ENCODE results near the gene TGFBRAP1.

TGFBRAP1 gene

DNA sequence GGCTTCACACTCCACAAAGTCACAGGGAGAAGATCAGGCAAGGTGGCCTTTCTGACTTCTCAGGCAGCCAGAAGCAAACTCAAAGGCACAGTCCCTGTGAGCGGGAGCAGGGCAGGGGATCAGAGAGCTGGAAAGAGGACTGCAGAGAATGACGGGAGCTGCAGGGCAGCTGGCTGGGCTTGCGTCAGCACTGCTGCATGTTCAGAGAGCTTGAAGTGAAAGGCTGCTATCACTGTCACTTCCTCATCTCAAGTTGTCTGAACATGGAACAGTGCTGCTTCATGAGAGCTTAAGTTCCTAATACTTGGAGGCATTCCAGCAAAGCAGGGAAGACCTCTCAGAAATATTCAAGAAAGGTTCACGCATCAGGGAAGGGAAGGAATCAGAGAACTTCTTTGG is 20.4 kb downstream of the TGFBRAP1 start:
- DNase-seq (ENCODE audit: low read depth): no peak

DNA sequence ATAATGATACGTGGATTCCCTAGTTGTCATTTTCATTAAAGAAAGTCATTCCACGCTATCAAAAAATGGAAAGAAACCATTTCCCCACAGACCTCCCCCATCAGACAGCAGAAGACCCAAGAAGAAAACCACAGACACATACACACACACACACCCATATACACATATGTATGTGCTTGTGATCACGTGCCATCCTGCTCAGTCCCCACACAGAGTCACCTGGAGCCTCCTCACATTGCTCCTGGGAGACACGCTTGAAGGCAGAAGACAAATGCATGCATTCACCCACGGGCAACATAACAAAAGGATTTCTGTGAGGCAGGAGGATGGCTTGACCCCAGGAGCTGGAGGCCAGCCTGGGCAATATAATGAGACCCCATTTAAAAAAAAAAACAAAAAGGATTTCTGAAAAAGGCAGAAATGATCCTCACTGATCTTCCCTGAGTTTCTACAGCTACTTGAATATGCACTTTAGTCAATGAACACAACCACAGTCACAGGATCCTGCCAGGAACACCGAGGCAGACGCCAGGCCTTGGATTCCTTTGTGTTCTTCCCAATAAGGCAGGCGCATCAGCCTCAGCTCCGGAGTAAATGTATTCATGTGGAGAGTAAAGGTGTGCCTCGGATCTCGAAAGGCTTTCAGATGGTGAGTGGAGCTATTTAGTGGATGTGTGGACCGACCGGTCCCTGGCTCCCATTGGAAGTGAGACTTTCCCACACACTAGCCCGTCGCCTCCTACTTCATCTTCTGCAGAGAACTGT is 21.0 kb downstream of the TGFBRAP1 start:
- no peak for DNase-seq (ENCODE audit: low read depth)

DNA sequence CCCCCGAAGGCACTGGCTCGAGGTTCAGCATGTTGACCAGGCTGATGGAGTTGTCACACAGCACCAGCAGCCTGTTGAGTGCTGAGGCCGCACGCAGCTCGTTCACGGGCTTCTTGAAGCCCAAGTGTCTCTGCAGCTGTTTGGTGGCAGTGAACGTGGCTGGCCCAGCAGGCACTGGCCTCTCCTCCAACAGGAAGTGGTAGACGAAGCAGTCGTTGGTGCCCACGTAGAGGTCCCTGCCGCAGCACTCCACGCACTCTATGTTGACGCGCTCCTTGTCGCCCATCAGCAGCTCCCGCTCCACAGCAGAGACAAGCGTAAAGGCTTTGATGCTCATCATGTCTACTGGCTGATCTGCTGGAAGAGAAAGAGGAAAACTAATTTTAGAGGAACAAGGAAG is 21.6 kb downstream of the TGFBRAP1 start:
- DNase-seq (ENCODE audit: low read depth): no peak

DNA sequence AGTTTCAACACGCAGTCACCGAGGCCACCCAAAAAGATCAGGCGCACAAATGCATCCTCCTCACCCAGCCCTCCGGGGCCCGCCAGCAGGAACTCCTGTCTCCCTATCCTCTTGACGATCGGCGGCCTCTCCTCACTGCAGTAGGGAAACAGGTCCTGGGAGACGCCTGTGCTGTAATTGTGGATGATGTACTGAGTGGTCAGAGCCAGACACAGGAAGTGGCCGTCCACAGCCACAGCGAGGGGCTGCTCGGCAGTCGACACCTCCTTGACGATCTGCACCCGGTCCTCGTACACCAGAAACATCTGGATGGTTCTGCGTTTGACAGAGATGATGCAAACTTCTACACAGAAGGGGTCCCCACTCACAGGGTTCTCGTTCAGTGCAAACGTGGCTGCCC is 22.0 kb downstream of the TGFBRAP1 start:
- no peak for DNase-seq (ENCODE audit: low read depth)

DNA sequence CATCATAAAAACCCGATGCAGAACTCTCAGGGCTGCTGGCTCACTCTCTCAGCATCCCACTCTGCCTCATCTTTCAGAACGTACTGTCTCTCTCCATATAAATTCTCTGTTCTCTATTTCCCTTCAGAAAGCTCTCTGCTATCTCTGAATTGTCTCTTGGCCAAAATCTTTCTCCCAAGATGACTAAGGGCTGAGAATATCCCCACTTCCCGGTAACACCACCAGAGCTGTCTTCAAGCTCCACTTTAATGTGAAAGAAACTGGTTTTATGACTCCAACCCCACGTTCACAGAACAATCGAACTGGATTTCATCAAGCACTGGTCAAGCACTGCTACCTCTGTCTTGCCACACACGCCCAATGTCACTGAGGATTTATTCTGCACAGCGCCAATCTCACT is 22.4 kb downstream of the TGFBRAP1 start:
- DNase-seq (ENCODE audit: low read depth): no peak

DNA sequence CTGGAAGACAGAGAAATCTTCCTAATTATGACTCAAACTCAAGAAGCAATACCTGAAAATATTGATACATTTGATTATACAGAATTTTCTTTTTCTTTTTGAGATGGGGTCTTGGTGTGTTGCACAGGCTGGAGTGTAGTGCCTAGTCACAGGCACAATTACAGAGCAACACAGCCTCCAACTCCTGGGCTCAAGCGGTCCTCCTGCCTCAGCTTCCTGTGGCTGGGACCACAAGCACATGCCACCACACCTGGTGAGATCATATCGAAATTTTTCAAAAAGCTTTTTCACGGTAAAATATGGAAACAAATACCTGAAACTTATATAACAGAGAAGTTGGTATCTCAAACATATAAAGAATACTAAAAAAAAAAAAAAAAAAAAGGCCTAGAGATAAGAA is 27.9 kb downstream of the TGFBRAP1 start:
- no peak for DNase-seq (ENCODE audit: low read depth)

DNA sequence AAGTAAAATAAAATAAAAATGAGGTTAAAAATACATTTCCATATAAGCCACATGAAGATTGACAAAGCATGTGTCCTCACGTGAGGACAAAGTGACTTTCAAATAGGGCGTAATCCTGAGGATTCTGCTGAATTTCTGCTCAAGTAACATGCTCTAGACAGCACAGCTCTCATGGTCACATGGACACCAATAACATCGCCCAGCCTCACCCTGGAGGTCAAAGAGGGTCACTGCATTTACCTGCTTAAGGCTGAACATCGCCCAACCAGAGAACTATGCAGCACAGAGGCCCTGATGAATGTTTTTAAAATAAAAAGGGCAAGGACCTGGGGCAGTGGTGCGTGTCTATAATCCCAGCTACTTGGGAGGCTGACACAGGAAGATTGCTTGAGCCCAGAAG is 30.2 kb downstream of the TGFBRAP1 start:
- no peak for DNase-seq (ENCODE audit: low read depth)

DNA sequence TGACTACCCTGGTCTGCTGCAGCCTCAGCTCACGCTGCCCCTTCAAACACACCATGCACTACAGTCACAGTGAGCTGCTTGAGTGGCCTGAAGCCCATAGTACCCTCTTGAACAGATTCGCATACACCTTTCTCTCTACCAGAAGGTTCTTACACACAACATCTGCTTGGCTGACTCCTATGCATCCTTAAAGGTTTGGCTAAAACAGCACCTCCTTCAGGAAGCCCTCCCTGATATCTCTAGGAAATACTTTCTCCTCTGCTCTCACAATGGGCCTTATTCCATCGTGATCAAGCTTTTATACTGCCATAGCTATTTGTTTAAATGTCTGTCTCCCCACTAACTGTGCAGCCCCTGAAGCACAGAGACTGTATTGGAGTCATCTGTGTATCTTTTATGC is 31.5 kb downstream of the TGFBRAP1 start:
- DNase-seq (ENCODE audit: low read depth): no peak

DNA sequence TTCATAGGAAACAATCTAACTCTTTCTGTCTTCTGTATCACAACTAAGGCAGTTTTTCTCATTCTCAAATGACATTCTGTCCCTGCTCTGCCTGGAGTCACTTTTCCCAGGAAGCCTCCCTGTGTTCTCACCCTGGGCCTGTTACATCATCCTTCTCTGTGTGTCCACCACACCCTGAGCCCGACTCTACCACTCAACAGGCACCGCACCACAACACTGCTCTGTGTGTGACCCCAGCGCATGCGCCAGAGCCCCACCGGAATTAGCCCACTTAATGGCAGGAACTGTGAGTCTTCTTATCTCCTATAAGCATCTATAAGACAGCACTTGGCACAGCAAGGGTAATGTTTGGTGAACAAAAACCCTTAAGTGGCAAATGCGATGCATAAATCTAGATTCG is 32.3 kb downstream of the TGFBRAP1 start:
- DNase-seq (ENCODE audit: low read depth): no peak

DNA sequence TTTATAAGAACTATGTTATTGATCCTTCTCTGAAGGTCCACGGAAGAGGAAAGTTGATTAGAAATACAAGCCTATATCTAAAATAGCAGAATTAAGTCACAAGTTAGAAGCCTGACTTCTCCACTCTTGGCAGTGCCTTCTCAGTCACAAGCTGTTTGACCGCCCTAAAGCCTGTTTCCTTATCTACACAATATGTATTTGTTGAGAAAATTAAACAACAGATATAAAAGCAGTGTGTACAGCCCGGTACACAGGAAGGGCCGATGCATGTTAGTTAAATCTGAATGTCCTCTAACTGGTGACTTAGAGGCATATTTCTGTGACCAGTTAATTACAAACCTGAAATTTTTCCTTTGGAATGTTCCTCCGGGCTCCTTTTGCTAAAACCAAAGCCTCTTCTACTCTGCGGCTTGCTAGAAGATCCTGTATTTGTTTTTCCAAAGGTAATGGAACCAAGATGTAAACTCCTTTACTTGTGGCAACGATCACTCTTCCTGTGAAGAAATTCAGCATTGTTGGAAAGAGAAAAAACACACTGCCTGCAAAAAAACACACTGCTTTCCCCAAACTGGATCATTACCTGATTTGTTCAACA is 33.4 kb downstream of the TGFBRAP1 start:
- no peak for DNase-seq (ENCODE audit: low read depth)

DNA sequence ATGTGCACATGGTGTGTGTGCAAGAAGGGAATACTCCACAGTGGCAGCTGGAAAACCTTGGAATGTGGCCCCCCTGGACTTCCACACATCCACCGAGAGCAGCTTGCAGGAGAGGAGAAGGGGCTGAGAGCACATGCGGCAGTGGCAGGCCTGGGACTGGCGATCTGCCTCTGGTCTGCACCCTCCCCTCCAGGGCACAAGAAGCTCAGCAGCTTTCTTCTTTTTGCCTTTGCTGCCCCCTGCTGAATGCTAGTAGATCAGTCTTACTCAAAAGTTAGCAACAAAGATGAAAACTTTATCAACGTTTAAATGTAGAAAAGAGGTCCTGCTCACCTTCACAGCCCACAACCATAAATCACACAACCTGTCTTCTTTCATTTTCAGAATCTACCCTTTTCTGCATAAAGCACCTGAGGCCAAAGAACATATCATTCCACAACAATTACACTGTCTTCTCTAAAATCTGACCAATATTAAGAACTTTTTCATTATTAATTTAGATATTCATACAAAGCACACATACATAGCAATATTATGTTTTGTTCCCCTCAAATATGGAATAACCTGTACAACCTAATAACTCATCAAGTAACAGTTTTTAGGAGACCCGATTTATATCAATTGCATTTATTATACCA is 34.6 kb downstream of the TGFBRAP1 start:
- peak; percentile 16 for DNase-seq (ENCODE audit: low read depth)

DNA sequence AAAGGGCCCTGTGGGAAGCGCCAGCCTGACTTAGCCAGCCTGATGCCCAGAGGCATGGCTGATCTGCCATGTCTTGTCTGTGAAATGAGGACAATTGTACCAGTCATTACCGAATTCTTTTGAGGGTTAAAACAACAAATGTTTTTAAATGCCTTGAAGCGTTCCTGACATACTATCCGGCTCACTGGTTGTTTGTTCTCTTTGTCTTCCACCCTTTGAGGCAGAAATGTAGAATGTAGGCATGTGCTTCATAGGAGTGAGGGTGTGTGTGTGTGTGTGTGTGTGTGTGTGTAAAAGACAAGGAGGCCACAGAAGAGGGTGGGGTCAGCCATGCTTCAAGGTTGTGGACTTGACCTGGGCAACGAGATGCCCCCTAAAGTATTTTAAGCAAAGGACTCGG is 35.5 kb downstream of the TGFBRAP1 start:
- DNase-seq (ENCODE audit: low read depth): no peak

DNA sequence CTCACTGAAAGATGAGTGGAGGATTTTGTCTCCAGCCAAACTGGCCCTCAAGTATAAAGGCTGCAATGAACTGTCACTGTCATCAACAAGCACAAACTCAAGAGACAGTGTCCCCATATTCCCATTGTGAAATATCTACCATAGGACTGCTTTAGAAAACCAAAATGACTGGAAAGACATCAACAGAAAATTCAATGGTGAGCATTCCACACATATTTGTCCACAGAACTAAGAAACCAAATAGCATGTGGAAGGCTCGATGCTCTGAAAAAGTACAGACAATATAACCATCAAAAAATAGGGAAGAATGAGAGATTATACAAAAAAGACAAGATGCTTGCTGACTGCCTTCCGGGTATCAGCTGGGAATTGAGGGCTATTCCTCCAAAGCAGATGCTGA is 37.6 kb downstream of the TGFBRAP1 start:
- DNase-seq (ENCODE audit: low read depth): peak; percentile 17

DNA sequence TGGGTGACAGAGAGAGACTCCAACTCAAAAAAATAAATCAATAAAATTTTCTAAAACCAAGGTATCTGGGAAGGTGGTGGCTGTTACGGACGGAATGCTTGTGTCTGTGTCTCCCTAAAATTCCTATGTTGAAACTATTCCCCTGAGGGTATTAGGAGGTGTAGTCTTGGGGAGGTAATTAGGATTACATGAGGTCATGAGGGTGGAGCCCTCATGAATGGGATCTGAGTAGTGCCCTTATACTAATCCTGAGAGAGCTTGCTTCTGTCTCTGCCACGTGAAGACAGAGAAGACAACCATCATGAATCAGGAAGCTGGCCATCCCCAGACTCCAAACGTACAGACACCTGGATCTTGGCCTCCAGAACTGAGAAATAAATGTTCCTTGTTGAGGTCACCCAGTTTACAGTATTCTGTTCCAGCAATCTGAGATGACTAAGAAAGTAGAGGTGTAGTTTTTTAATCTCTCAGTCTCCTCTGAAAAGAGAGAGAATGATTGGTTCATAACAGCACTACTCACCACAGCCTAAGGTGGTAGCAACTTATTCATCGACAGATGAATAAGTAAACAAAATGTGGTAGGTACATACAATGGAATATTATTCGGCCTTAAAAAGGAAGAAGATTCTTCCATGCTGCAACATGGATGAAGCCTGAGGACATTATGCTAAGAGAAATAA is 38.4 kb downstream of the TGFBRAP1 start:
- DNase-seq (ENCODE audit: low read depth): no peak

DNA sequence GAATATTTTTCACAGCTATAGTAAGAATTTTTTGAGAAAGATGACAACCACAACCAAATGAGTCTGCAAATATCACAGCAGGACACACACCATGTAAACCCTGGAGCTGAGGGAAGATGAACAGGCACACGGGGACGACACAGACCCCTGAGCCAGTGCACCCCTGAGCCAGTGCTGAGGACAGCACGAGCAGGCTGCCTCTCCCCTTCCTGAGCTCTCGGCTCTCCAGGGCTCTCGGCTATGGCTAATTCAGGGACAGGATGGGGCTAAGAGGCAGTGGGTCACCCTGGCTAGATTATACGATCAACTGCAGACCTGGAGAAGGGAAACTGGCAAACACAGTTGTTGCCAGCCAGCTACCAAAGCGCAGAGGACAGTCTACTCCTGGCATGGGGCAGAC is 41.4 kb downstream of the TGFBRAP1 start:
- no peak for DNase-seq (ENCODE audit: low read depth)

DNA sequence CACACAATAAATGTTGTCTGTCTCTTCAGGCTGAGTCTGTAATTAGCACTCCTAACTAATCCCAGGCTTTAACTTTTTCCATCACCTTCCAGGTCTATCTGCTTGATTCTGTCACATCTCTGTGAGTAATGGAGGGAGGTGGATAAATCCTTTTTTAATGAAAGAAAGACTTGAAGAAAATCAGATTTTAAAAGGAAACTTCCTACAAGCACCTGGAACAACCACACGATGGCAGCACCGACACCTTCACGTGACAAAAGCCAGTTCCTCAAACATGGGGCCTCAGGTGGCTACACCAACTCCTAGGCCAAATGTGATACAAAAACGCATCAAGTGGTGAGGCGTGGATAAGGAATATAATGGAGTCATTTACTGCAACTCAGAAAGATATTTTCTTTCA is 41.8 kb downstream of the TGFBRAP1 start:
- no peak for DNase-seq (ENCODE audit: low read depth)

DNA sequence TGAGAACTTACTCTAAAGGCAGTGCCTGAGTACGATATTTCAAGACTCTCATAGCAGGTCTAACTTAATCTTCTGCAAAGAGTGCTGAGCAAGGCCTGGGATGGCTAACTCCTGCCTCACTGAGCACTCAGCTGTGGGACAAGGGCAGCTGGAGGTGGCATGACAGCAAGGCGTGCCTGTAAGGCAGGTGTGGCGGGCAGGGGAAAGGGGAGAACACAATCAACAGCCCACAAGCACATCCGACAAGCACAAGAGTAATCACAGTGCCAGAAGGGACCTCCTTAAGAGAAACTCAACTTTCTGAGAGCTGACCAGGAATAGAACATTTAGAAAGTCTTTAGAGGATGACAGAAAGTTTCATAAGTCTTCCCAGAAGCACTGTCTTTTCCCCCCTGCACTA is 46.0 kb downstream of the TGFBRAP1 start:
- no peak for DNase-seq (ENCODE audit: low read depth)

DNA sequence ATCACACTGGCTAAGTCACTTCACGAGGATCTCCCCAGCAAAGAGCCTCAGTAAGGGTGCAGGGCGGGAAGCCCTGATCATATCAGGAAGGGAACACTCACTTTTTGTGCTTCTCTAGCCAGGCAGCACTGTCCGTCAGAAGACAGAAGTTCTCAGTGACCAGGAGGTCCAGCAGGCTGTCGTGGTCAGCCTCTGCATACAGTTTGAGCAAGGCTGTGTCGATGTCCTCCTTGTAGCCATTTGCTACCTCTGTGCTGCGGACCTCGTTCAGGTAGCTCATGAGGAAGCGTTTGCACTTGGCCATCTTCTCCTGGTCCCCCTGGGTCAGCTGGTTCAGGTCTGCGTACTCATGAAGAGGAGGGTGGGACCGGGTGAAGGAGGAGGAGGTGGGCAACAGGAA is 49.3 kb downstream of the TGFBRAP1 start:
- no peak for DNase-seq (ENCODE audit: low read depth)

DNA sequence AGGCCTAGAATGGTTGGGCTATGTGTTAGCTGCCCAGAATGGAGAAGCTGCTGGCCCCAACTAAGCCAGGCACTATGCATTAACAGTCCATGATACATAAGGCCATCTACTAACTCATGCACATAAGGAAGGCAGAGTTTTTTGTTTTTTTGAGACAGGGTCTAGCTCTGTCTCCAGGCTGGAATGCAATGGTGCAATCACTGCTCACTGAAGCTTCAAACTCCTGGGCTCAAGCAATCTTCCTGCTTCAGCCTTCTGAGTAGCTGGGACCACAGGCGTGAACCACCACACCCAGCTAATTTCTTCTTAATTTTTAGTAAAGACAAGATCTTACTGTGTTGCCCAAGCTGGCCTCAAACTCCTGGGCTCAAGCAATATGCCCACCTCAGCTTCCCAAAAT is 50.4 kb downstream of the TGFBRAP1 start:
- no peak for DNase-seq (ENCODE audit: low read depth)

DNA sequence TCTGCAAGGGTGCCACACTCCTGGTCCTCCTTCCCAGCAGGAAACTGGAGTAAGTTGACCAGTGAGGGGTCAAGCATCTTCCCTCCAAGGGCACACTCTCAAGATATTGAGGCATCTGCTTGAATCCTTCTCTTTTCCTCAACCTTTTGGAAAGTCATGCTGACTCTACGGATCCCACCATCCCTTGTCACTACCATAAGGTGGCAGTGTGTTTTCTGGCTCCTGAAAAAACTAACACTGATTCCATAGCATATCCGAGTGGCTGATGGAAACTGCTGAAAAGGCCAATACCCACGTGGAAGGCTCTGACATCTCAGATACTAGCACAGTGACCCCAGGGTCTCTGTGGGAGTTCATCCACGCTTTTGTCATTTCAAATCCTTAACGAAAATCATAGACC is 50.9 kb downstream of the TGFBRAP1 start:
- no peak for DNase-seq (ENCODE audit: low read depth)

DNA sequence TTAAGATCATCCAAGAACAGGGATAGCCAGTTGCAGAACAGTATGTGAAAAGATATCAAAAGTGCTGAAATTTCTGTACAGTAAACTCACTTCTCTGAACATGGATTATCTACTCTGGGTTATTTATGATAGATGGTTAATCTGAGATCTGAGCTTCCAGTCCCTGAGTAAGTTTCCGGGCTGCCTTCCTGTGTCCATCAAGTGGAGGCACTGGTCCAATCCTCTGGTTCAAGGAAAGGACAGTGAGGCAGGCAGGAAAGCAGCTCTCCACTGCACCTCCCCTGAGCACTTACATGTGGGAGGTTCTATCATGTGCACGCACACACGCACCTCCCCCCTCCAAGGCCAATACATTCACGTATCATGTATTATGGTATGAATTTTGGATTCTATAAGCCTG is 55.5 kb downstream of the TGFBRAP1 start:
- DNase-seq (ENCODE audit: low read depth): no peak

DNA sequence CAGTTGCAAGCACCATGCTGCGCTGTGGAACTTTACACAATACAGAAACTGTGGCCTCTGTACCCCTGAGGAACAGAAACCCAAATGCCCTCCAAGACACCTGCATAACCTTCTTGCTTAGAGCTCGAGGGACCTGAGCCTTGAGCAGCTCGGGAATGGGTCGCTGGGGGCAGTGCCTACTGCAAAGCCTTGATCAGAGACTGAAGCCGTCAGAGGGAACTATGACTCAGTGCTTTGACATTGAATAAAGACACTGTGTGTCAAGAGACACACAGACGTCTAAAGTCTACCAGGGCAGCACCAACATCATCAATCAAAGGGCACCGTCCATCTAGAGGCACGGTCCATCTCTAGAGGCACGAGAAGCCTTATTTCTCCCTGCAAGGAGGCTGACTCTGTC is 57.4 kb downstream of the TGFBRAP1 start:
- no peak for DNase-seq (ENCODE audit: low read depth)

DNA sequence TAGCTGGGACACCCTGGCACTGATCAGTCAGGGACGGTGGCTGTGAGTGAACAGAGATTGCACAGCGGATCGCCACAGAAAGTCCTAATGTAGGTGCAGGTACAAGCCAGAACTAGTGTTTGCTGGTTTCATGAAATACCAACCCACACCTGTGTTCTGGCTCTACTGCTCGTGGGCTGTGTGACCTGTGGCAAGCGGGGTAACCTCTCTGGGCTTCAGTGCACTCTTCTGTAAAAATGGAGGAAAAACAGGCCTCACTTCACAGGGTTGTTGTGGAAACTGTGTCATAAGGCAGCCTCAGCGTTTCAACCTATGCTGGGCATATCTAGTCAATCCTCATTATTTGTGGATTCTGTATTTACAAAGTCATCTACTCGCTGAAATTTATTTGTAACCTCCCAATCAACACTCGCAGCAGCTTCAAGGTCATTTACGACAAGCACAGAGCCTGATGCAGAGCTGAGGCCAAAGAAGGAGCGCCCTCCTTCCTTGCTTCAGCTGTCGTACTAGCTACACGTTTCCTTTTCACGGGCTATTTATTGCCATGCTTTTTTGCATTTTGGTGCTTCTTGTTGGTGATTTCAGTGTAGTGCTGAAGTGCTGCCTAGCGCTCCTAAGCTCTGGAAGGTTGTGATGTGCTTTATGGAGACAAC is 58.0 kb downstream of the TGFBRAP1 start:
- DNase-seq (ENCODE audit: low read depth): no peak
